Prostate gland (tissue), 2 donors: ENCODE data around the gene SLC2A4RG.

Experiments
- CTCF ChIP-seq, 4 experiments: fragments of 200-600 bp in 2 of 4; fragments of 450-650 bp in 2 of 4; sonication (generic) in 2 of 4; IDR thresholded peaks; 1 replicate in 3 of 4; 2 replicates in 1 of 4; pipeline ENCODE4 v1.5.1; 2016 to 2019; ENCODE audit warnings: antibody characterized with exemption in 4 of 4, mild to moderate bottlenecking in 2 of 4, moderate library complexity in 2 of 4
- POLR2AphosphoS5 ChIP-seq: sonication (generic); formaldehyde crosslinking; IDR thresholded peaks from one replicate; pipeline ENCODE4 v1.6.1; 2017; ENCODE audit warnings: antibody characterized with exemption

DNA sequence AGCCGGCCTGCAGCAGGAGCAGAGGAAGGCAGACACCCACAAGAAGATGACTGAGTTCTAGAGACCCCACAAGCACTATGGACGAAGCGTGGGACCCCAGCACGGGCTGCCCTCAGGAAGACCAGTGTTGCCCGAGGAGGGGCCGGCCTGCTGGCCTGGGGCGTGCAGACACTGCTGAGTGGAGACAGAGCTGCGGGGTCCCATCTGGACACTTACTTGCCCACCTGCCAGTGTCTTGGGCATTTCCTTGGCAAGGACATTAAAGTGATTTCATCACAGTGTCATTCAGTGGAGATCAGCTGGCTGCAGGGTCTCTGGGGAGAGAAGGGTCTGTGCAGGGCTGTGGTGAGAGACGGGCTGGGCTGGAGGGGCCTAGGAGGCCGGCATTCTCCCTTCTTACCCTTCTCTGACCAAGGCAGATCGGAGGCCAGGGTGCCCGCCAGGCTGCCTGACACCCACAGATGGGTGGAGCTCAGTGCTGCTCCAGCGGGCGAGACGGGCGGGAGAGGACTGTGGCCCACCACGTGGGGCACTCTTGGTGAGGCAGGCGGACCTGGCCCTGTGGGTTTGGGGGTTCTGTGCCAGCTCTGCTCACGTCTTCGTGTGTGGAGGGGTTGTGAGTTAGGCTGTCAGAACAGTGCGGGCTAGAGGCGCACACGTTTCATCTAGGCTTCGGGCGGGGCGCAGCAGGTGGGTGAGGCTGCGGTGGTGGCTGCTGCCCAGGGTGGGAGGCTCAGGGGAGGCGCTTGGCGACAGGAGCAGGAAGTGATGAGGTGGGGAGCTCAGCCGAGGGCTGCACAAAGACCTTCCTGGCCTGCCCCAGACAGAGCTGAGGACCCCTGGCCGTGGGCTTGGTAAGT is 3.5 kb upstream of the SLC2A4RG start, which contains the start of gene LIME1:
- no peak for TF ChIP-seq POLR2AphosphoS5
- TF ChIP-seq CTCF (IDR thresholded peaks at IDR 0.05): no peak
